Calu3 (cell line): ENCODE measurements around the gene NAGPA. TPM values are rescaled to one million over a fixed set of nuclear protein-coding genes. Genes with fewer than 3 reads are reported as not detected.

Experiments used
- BruUV-seq: library from RNA; stranded (reverse); fragments of 400-500 nt; replicated peaks from 2 replicates; lab custom pipeline; 2021; lab: Mats Ljungman, UMichigan
- CTCF ChIA-PET: fragments of 300-600 bp; sonication (Branson Sonifier 250); formaldehyde crosslinking; loops from one replicate; lab custom pipeline; 2022; ENCODE audit warnings: antibody characterized with exemption; lab: Charles Lee
- DNase-seq: peaks from one replicate; pipeline ENCODE4 v3.0.0; 2022
- H3K27ac Mint-ChIP-seq: one replicate; pipeline ENCODE4 v1.8.0; 2022; ENCODE audit warnings: mixed read lengths; ENCODE audit not compliant: unreplicated experiment
- H3K27me3 Mint-ChIP-seq: one replicate; pipeline ENCODE4 v1.8.0; 2022; ENCODE audit warnings: mixed read lengths; ENCODE audit not compliant: unreplicated experiment
- H3K36me3 Mint-ChIP-seq: one replicate; pipeline ENCODE4 v1.8.0; 2022; ENCODE audit warnings: mild to moderate bottlenecking, moderate library complexity, mixed read lengths; ENCODE audit not compliant: insufficient read depth, unreplicated experiment
- H3K4me1 Mint-ChIP-seq: one replicate; pipeline ENCODE4 v1.8.0; 2022; ENCODE audit warnings: mild to moderate bottlenecking, low read depth, mixed read lengths; ENCODE audit not compliant: unreplicated experiment
- H3K4me3 Mint-ChIP-seq: one replicate; pipeline ENCODE4 v1.8.0; 2022; ENCODE audit warnings: mild to moderate bottlenecking, low read depth, moderate library complexity, mixed read lengths; ENCODE audit not compliant: unreplicated experiment
- H3K9me3 Mint-ChIP-seq: one replicate; pipeline ENCODE4 v1.8.0; 2022; ENCODE audit warnings: low read depth, mixed read lengths; ENCODE audit not compliant: unreplicated experiment
- CTCF ChIP-seq: fragments of 200-600 bp; IDR thresholded peaks from one replicate; pipeline ENCODE4 v1.8.0; 2022; ENCODE audit warnings: antibody characterized with exemption; ENCODE audit not compliant: unreplicated experiment
- intact Hi-C: fragments of 100-400 bp; cut with micrococcal nuclease; formaldehyde crosslinking; loops from one replicate; pipeline ENCODE4 v1.10.0; 2022; ENCODE audit not compliant: unreplicated experiment
- total RNA-seq: library from RNA; stranded (reverse); gene quantifications from 2 replicates; pipeline ENCODE4 v1.2.3, GENCODE V29; 2022

Gene NAGPA
- total RNA-seq, 1 experiment from 2014 or later: 16.1 TPM

- Mint-ChIP-seq H3K36me3 (no peaks in the 10 kb centered on the region), H3K27ac (no peak overlapping the region), H3K4me3 (no peak overlapping the region), H3K9me3 (no peaks in the 10 kb centered on the region), H3K27me3 (peaks cover 57% of the 10 kb centered on the region), H3K4me1 (no peaks in the 10 kb centered on the region)
- intact Hi-C loops: loop anchor here (10.0 kb wide), 2 partner anchors 306 to 506 kb away; no protein-coding TSS in a partner anchor
- BruUV-seq: no TSS peak
- CTCF ChIA-PET: interaction anchor here (0.6 kb wide), 1 partner anchor 191 kb away, joined by 3 read pairs; no protein-coding TSS in a partner anchor
- no peak for DNase-seq
- TF ChIP-seq CTCF: no peak
These were observed 13.2 kb downstream of the NAGPA start for GRCh38 chr16:5020551-5020950.

- CTCF ChIA-PET: interaction anchor here (0.6 kb wide), 1 partner anchor 190 kb away, joined by 3 read pairs; no protein-coding TSS in a partner anchor
- Mint-ChIP-seq H3K27ac (no peak overlapping the region), H3K27me3 (peaks cover 65% of the 10 kb centered on the region), H3K36me3 (no peaks in the 10 kb centered on the region), H3K4me3 (no peak overlapping the region), H3K4me1 (no peaks in the 10 kb centered on the region), H3K9me3 (no peaks in the 10 kb centered on the region)
- no peak for TF ChIP-seq CTCF
- no TSS peak for BruUV-seq
- no peak for DNase-seq
- intact Hi-C loops: loop anchor here (10.0 kb wide), 2 partner anchors 305 to 505 kb away; no protein-coding TSS in a partner anchor
These were observed 14.0 kb downstream of the NAGPA start for GRCh38 chr16:5019775-5020174.

DNA sequence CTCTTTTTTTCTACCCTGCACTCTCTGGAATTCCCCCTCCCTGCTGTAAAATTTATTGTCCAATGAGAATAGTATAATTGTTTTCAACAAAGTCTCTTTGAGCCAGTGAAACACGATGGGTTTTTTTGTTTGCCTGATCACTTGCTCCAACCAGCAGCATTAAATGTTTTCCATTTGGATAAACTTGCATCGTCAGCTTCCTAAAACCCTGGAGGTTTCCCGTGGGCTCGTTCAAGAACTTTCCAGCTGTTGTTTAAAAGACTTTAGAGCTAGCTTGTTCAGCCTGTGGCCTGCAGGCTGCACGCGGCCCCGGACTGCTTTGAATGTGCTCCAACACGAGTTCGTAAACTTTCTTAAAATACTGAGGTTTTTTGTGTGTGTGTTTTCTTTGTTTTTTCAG, 14.9 kb downstream of the NAGPA start:
- CTCF ChIA-PET: no interaction called here
- no peak overlapping the region for H3K27ac Mint-ChIP-seq
- no peak overlapping the region for H3K4me3 Mint-ChIP-seq
- no peaks in the 10 kb centered on the region for H3K36me3 Mint-ChIP-seq
- no peaks in the 10 kb centered on the region for H3K4me1 Mint-ChIP-seq
- TF ChIP-seq CTCF: no peak
- BruUV-seq: no TSS peak
- intact Hi-C loops: no loop called here
- no peak for DNase-seq
- H3K9me3 Mint-ChIP-seq: no peaks in the 10 kb centered on the region
- peaks cover 68% of the 10 kb centered on the region for H3K27me3 Mint-ChIP-seq

- no TSS peak for BruUV-seq
- Mint-ChIP-seq H3K36me3 (no peaks in the 10 kb centered on the region), H3K4me1 (no peaks in the 10 kb centered on the region), H3K9me3 (no peaks in the 10 kb centered on the region), H3K4me3 (no peak overlapping the region), H3K27ac (no peak overlapping the region), H3K27me3 (peaks cover 63% of the 10 kb centered on the region)
- DNase-seq: no peak
- no peak for TF ChIP-seq CTCF
- intact Hi-C loops: no loop called here
- CTCF ChIA-PET: no interaction called here
These were observed 16.1 kb downstream of the NAGPA start for GRCh38 chr16:5017678-5017969.
